SK-N-SH treated with all-trans-retinoic acid at 6 μM for 48 hours (cell line): ENCODE data around the gene PTPRD.

Experiments
- BACH2 ChIP-seq: fragments of 250-450 bp; sonication (Bioruptor Pico); IDR thresholded peaks from 2 replicates; pipeline ENCODE4 v1.9.0; 2021; ENCODE audit warnings: mild to moderate bottlenecking, borderline replicate concordance
- CREB5 ChIP-seq: fragments of 250-450 bp; sonication (Bioruptor Pico); IDR thresholded peaks from 2 replicates; pipeline ENCODE4 v1.5.1; 2020; ENCODE audit warnings: low read depth, mild to moderate bottlenecking, moderate library complexity
- ESRRG ChIP-seq: fragments of 250-450 bp; sonication (Bioruptor Pico); IDR thresholded peaks from 2 replicates; pipeline ENCODE4 v1.6.1; 2021; ENCODE audit warnings: mild to moderate bottlenecking
- SNAI2 ChIP-seq: fragments of 250-450 bp; sonication (Bioruptor Pico); IDR thresholded peaks from 2 replicates; pipeline ENCODE4 v1.5.0; 2020; ENCODE audit warnings: mild to moderate bottlenecking, moderate library complexity
- TOX ChIP-seq: fragments of 250-450 bp; sonication (Bioruptor Pico); IDR thresholded peaks from 2 replicates; pipeline ENCODE4 v1.8.0; 2021; ENCODE audit warnings: mild to moderate bottlenecking, moderate library complexity, borderline replicate concordance
- TSHZ2 ChIP-seq: fragments of 250-450 bp; sonication (Bioruptor Pico); IDR thresholded peaks from 2 replicates; pipeline ENCODE4 v1.5.0; 2020; ENCODE audit warnings: mild to moderate bottlenecking, moderate library complexity
- ZC3H10 ChIP-seq: fragments of 250-450 bp; sonication (Bioruptor Pico); IDR thresholded peaks from 2 replicates; pipeline ENCODE4 v1.5.1; 2021; ENCODE audit warnings: mild to moderate bottlenecking, moderate library complexity
- ZFP3 ChIP-seq: fragments of 250-450 bp; sonication (Bioruptor Pico); IDR thresholded peaks from 2 replicates; pipeline ENCODE4 v1.5.0; 2020; ENCODE audit warnings: mild to moderate bottlenecking, moderate library complexity
- ZFP30 ChIP-seq: fragments of 450-650 bp; formaldehyde crosslinking; IDR thresholded peaks from 2 replicates; pipeline ENCODE4 v1.5.0; 2022; ENCODE audit warnings: mild to moderate bottlenecking, moderate library complexity
- ZNF565 ChIP-seq: fragments of 450-650 bp; formaldehyde crosslinking; conservative IDR thresholded peaks from 2 replicates; pipeline ENCODE4 v1.5.0; 2020; ENCODE audit warnings: low read depth, mild to moderate bottlenecking, moderate library complexity
- ZNF70 ChIP-seq: fragments of 450-650 bp; formaldehyde crosslinking; IDR thresholded peaks from 2 replicates; pipeline ENCODE4 v1.5.0; 2020; ENCODE audit warnings: mild to moderate bottlenecking, moderate library complexity

GRCh38 chr9:10562581-10563343 lies 50.0 kb downstream of the PTPRD start:
- no peak for TF ChIP-seq ZC3H10 (CRISPR knock-in tag)
- TF ChIP-seq ZNF565 (CRISPR knock-in tag) = no peak
- TF ChIP-seq TSHZ2 = no peak
- no peak for TF ChIP-seq ZFP3 (CRISPR knock-in tag)
- no peak for TF ChIP-seq SNAI2 (CRISPR knock-in tag)
- TF ChIP-seq BACH2 = no peak
- no peak for TF ChIP-seq ZNF70 (CRISPR knock-in tag)
- TF ChIP-seq ESRRG (CRISPR knock-in tag) = no peak
- TF ChIP-seq ZFP30 (CRISPR knock-in tag) = no peak
- TF ChIP-seq CREB5 = no peak
- TF ChIP-seq TOX (CRISPR knock-in tag) = no peak
